Uterus (tissue), 4 donors: Measurements from ENCODE around the gene CCDC88B. TPM values are rescaled to one million over a fixed set of nuclear protein-coding genes. Genes with fewer than 3 reads are reported as not detected.

Source experiments
- DNase-seq, 2 donors: peaks; one replicate each; pipeline ENCODE4 v3.0.0-alpha.2; 2019 to 2020
- H3K27ac ChIP-seq, 2 donors: fragments of 200-600 bp; sonication (generic); 1 replicate in 1 of 2; 2 replicates in 1 of 2; pipeline ENCODE4 v1.5.1; 2016 to 2018
- H3K27me3 ChIP-seq, 2 donors: fragments of 200-600 bp; sonication (generic); one replicate each; pipeline ENCODE4 v1.5.1; 2018 to 2019; ENCODE audit warnings: control low read depth in 1 of 2
- H3K36me3 ChIP-seq, 2 donors: fragments of 200-600 bp; sonication (generic); one replicate each; pipeline ENCODE4 v1.5.1; 2019; ENCODE audit warnings: control low read depth in 1 of 2
- H3K4me1 ChIP-seq, 2 donors: fragments of 200-600 bp; sonication (generic); one replicate each; pipeline ENCODE4 v1.5.1; 2018 to 2019; ENCODE audit warnings: control low read depth in 1 of 2
- H3K4me3 ChIP-seq, 2 donors: fragments of 200-600 bp; sonication (generic); 1 replicate in 1 of 2; 2 replicates in 1 of 2; pipeline ENCODE4 v1.5.1; 2018 to 2019; ENCODE audit warnings: mild to moderate bottlenecking in 1 of 2
- H3K9me3 ChIP-seq, 2 donors: fragments of 200-600 bp; sonication (generic); one replicate each; pipeline ENCODE4 v1.5.1; 2019; ENCODE audit warnings: control low read depth in 1 of 2
- CTCF ChIP-seq, 4 experiments: fragments of 200-600 bp in 2 of 4; fragments of 450-650 bp in 2 of 4; sonication (generic) in 2 of 4; IDR thresholded peaks; one replicate each; pipeline ENCODE4 v1.5.1; 2016 to 2019; ENCODE audit warnings: antibody characterized with exemption in 4 of 4, mild to moderate bottlenecking in 2 of 4, moderate library complexity in 1 of 4
- POLR2A ChIP-seq, 2 donors: fragments of 450-650 bp; IDR thresholded peaks; one replicate each; pipeline ENCODE4 v1.6.1; 2016; ENCODE audit warnings: antibody characterized with exemption in 2 of 2, mild to moderate bottlenecking in 1 of 2, moderate library complexity in 1 of 2
- intact Hi-C: fragments of 100-400 bp; cut with DNase I; formaldehyde crosslinking; loops from one replicate; pipeline ENCODE4 v1.15.1; 2023; ENCODE audit warnings: low total_unique reads
- total RNA-seq, 4 donors: library from RNA; depleted of rRNA in 3 of 4; stranded (reverse); fragments of >200 nt in 3 of 4; gene quantifications; one replicate each; pipeline versions ENCODE4 v1.1.0 to v1.2.4, GENCODE V29; 2014 to 2023
- donor health status: DM: yes; HTN: yes; CAD: no.

CCDC88B gene
- total RNA-seq, 4 donors from 2014 or later, result 0.29 to 5.7 (median 2.9) TPM

- Histone ChIP-seq H3K27ac (no peak overlapping the region), H3K36me3 (no peaks in the 10 kb centered on the region), H3K4me1 (peaks cover 7 to 10% of the 10 kb centered on the region in 2 donors), H3K4me3 (no peak overlapping the region), H3K27me3 (no peaks in the 10 kb centered on the region), H3K9me3 (no peaks in the 10 kb centered on the region)
- intact Hi-C loops, result no loop called here
- no peak for TF ChIP-seq CTCF (IDR thresholded peaks at IDR 0.05)
- no peak for TF ChIP-seq POLR2A (IDR thresholded peaks at IDR 0.05)
- no peak for DNase-seq
Observed at GRCh38 chr11:64353715-64354506, 13.9 kb downstream of the CCDC88B start.

GRCh38 chr11:64355078-64355940 lies 15.3 kb downstream of the CCDC88B start:
- peak; percentile 71 to 74 for DNase-seq
- Histone ChIP-seq H3K4me1 (peaks cover 7 to 20% of the 10 kb centered on the region in 2 donors), H3K27ac (no peak overlapping the region), H3K9me3 (no peaks in the 10 kb centered on the region), H3K36me3 (no peaks in the 10 kb centered on the region), H3K27me3 (no peaks in the 10 kb centered on the region), H3K4me3 (peak overlapping the region in 1 of 2 donors; percentile 14)
- TF ChIP-seq POLR2A (IDR thresholded peaks at IDR 0.05), result no peak
- peak; percentile 54 to 79 (median 75) for TF ChIP-seq CTCF (IDR thresholded peaks at IDR 0.05)
- intact Hi-C loops, result no loop called here

GRCh38 chr11:64356498-64357411 lies 16.8 kb downstream of the CCDC88B start:
- intact Hi-C loops, result no loop called here

GRCh38 chr11:64357446-64357845 lies 17.4 kb downstream of the CCDC88B start:
- no peak for TF ChIP-seq CTCF (IDR thresholded peaks at IDR 0.05)
- TF ChIP-seq POLR2A (IDR thresholded peaks at IDR 0.05), result no peak
- intact Hi-C loops, result no loop called here
- Histone ChIP-seq H3K27ac (peak overlapping the region; percentile 86 to 90), H3K9me3 (no peaks in the 10 kb centered on the region), H3K36me3 (no peaks in the 10 kb centered on the region), H3K27me3 (no peaks in the 10 kb centered on the region), H3K4me3 (no peak overlapping the region), H3K4me1 (peaks cover 7 to 20% of the 10 kb centered on the region in 2 donors)
- DNase-seq, result no peak

More at GRCh38 chr11:64356498-64357411, 16.8 kb downstream of the CCDC88B start:
- no peak overlapping the region for H3K4me3 ChIP-seq
- peak overlapping the region in 1 of 2 donors; percentile 90 for H3K27ac ChIP-seq
- H3K9me3 ChIP-seq, result no peaks in the 10 kb centered on the region
- no peaks in the 10 kb centered on the region for H3K36me3 ChIP-seq
- peaks cover 7 to 20% of the 10 kb centered on the region in 2 donors for H3K4me1 ChIP-seq
- TF ChIP-seq POLR2A (IDR thresholded peaks at IDR 0.05), result no peak
- DNase-seq, result no peak
- no peaks in the 10 kb centered on the region for H3K27me3 ChIP-seq
